PC-9 (cell line): ENCODE data around the gene KPNA6.

Experiments used
- CTCF ChIP-seq: fragments of 200-600 bp; sonication (generic); conservative IDR thresholded peaks from 2 replicates; pipeline ENCODE4 v1.6.1; 2017; ENCODE audit warnings: mixed run types, antibody characterized with exemption, mild to moderate bottlenecking, moderate library complexity
- EZH2 ChIP-seq: fragments of 200-600 bp; sonication (generic); IDR thresholded peaks from 2 replicates; pipeline ENCODE4 v1.8.0; 2017; ENCODE audit warnings: antibody characterized with exemption, low read depth

GRCh38 chr1:32170991-32171390, 63.1 kb downstream of the KPNA6 start:
- TF ChIP-seq EZH2: no peak
- no peak for TF ChIP-seq CTCF
